Smooth muscle cell (in vitro differentiated cells): ENCODE results near the gene CHST15. TPM values are rescaled to one million over a fixed set of nuclear protein-coding genes. Genes with fewer than 3 reads are reported as not detected.

Experiments
- DNase-seq: peaks from one replicate; lab custom pipeline; 2025; ENCODE audit not compliant: unreplicated experiment; lab: John Stamatoyannopoulos, UW
- H2AFZ ChIP-seq: fragments of 200-600 bp; sonication (generic); 2 replicates; pipeline ENCODE4 v1.6.0; 2016; ENCODE audit warnings: antibody characterized with exemption, low read depth, mild to moderate bottlenecking
- H3F3A ChIP-seq: fragments of 200-600 bp; sonication (generic); 2 replicates; pipeline ENCODE4 v1.6.0; 2017; ENCODE audit warnings: antibody characterized with exemption, low read depth
- H3K27ac ChIP-seq: fragments of 200-600 bp; sonication (generic); 2 replicates; pipeline ENCODE4 v1.5.1; 2016; ENCODE audit warnings: low read depth, mild to moderate bottlenecking
- H3K27me3 ChIP-seq: fragments of 200-600 bp; sonication (generic); 2 replicates; pipeline ENCODE4 v1.6.1; 2016; ENCODE audit warnings: low read depth, mild to moderate bottlenecking
- H3K36me3 ChIP-seq: fragments of 200-600 bp; sonication (generic); 2 replicates; pipeline ENCODE4 v1.5.1; 2016; ENCODE audit warnings: low read depth
- H3K4me1 ChIP-seq: fragments of 200-600 bp; sonication (generic); 2 replicates; pipeline ENCODE4 v1.5.1; 2016; ENCODE audit warnings: low read depth
- H3K4me2 ChIP-seq: fragments of 200-600 bp; sonication (generic); 2 replicates; pipeline ENCODE4 v1.6.0; 2016; ENCODE audit warnings: mild to moderate bottlenecking
- H3K4me3 ChIP-seq: fragments of 200-600 bp; sonication (generic); 2 replicates; pipeline ENCODE4 v1.5.1; 2016; ENCODE audit warnings: mild to moderate bottlenecking
- H3K79me2 ChIP-seq: fragments of 200-600 bp; sonication (generic); 2 replicates; pipeline ENCODE4 v1.6.0; 2016; ENCODE audit warnings: low read depth, mild to moderate bottlenecking
- H3K9ac ChIP-seq: fragments of 200-600 bp; sonication (generic); 2 replicates; pipeline ENCODE4 v1.6.0; 2016; ENCODE audit warnings: low read depth
- H3K9me3 ChIP-seq: fragments of 200-600 bp; sonication (generic); replicated peaks from 2 replicates; pipeline ENCODE4 v1.5.1; 2016; ENCODE audit warnings: low read depth
- H4K20me1 ChIP-seq: fragments of 200-600 bp; sonication (generic); 2 replicates; pipeline ENCODE4 v1.6.0; 2016; ENCODE audit warnings: low read depth
- WGBS: methylation state at CpG from one replicate; pipeline ENCODE4 v1.1.7; 2016; ENCODE audit warnings: low lambda C conversion rate; 5-methylcytosine and 5-hydroxymethylcytosine counted together
- polyA plus RNA-seq: library from polyadenylated mRNA; unstranded; fragments of >200 nt; fragmentation: Nextera tagmentation; extraction: Ambion mirVana; gene quantifications from 2 replicates; pipeline ENCODE4 v1.2.1, GENCODE V29; 2016
- total RNA-seq: library from RNA; depleted of rRNA; stranded (reverse); fragments of >200 nt; gene quantifications from 2 replicates; pipeline ENCODE4 v1.2.3, GENCODE V29; 2014
- TF ChIP-seq, protein P1 (sequence below): fragments of 200-600 bp; sonication (generic); IDR thresholded peaks from 2 replicates; pipeline ENCODE4 v1.5.1; 2017; ENCODE audit warnings: borderline replicate concordance, mild to moderate bottlenecking, antibody characterized with exemption; ENCODE audit not compliant: insufficient read depth, poor library complexity, severe bottlenecking

CHST15 gene
- total and polyA plus RNA-seq, 2 experiments from 2014 or later: 14.1 to 20.4 TPM

GRCh38 chr10:124063750-124064603 is 29.4 kb downstream of the CHST15 start:
- peak overlapping the region; percentile 49 for H3K4me2 ChIP-seq
- no peaks in the 10 kb centered on the region for H3K9me3 ChIP-seq
- no peak overlapping the region for H3K4me3 ChIP-seq
- H4K20me1 ChIP-seq: peaks cover 44% of the 10 kb centered on the region
- H2AFZ ChIP-seq: no peak overlapping the region
- H3K27ac ChIP-seq: peak overlapping the region; percentile 62
- peaks cover 9% of the 10 kb centered on the region for H3F3A ChIP-seq
- no peaks in the 10 kb centered on the region for H3K36me3 ChIP-seq
- peaks cover 31% of the 10 kb centered on the region for H3K4me1 ChIP-seq
- TF ChIP-seq, protein P1, sequence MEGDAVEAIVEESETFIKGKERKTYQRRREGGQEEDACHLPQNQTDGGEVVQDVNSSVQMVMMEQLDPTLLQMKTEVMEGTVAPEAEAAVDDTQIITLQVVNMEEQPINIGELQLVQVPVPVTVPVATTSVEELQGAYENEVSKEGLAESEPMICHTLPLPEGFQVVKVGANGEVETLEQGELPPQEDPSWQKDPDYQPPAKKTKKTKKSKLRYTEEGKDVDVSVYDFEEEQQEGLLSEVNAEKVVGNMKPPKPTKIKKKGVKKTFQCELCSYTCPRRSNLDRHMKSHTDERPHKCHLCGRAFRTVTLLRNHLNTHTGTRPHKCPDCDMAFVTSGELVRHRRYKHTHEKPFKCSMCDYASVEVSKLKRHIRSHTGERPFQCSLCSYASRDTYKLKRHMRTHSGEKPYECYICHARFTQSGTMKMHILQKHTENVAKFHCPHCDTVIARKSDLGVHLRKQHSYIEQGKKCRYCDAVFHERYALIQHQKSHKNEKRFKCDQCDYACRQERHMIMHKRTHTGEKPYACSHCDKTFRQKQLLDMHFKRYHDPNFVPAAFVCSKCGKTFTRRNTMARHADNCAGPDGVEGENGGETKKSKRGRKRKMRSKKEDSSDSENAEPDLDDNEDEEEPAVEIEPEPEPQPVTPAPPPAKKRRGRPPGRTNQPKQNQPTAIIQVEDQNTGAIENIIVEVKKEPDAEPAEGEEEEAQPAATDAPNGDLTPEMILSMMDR: no peak
- DNase-seq: no peak
- WGBS: 68% methylated on average over 18 of the region's 18 CpGs
- H3K9ac ChIP-seq: peak overlapping the region; percentile 29
- no peaks in the 10 kb centered on the region for H3K79me2 ChIP-seq
- H3K27me3 ChIP-seq: no peaks in the 10 kb centered on the region

GRCh38 chr10:124062390-124062789 is 31.0 kb downstream of the CHST15 start:
- Histone ChIP-seq H3K9me3 (no peaks in the 10 kb centered on the region), H3K79me2 (no peaks in the 10 kb centered on the region), H3K4me1 (peaks cover 31% of the 10 kb centered on the region), H3K27ac (no peak overlapping the region), H3K4me3 (no peak overlapping the region), H3K4me2 (no peak overlapping the region), H3K9ac (no peak overlapping the region), H4K20me1 (peaks cover 48% of the 10 kb centered on the region), H2AFZ (no peak overlapping the region), H3K27me3 (no peaks in the 10 kb centered on the region), H3K36me3 (no peaks in the 10 kb centered on the region), H3F3A (peaks cover 9% of the 10 kb centered on the region)
- 86% methylated on average over 15 of the region's 15 CpGs for WGBS
- TF ChIP-seq, protein P1: no peak
- no peak for DNase-seq

- H4K20me1 ChIP-seq: peaks cover 56% of the 10 kb centered on the region
- no peak overlapping the region for H3K9ac ChIP-seq
- H3K4me1 ChIP-seq: peaks cover 18% of the 10 kb centered on the region
- H3K4me3 ChIP-seq: no peak overlapping the region
- H3K27me3 ChIP-seq: no peaks in the 10 kb centered on the region
- H3K79me2 ChIP-seq: no peaks in the 10 kb centered on the region
- no peak overlapping the region for H2AFZ ChIP-seq
- TF ChIP-seq, protein P1: no peak
- no peak overlapping the region for H3K4me2 ChIP-seq
- peaks cover 9% of the 10 kb centered on the region for H3F3A ChIP-seq
- no peak for DNase-seq
- 91% methylated on average over 10 of the region's 10 CpGs for WGBS
- no peak overlapping the region for H3K27ac ChIP-seq
- no peaks in the 10 kb centered on the region for H3K9me3 ChIP-seq
- no peaks in the 10 kb centered on the region for H3K36me3 ChIP-seq
These were observed 32.4 kb downstream of the CHST15 start for GRCh38 chr10:124061030-124061429.
